SU-DHL-6 (cell line): Measurements from ENCODE around the gene SLC9A9.

ENCODE experiments used
- EZH2phosphoT487 ChIP-seq: fragments of 200-600 bp; sonication (generic), shearing (Covaris generic); conservative IDR thresholded peaks from 2 replicates; pipeline ENCODE4 v1.6.1; 2018; ENCODE audit warnings: mild to moderate bottlenecking, antibody characterized with exemption, low read length, moderate library complexity, mixed read lengths
- TF ChIP-seq, protein P1 (sequence below): fragments of 200-600 bp; sonication (generic); IDR thresholded peaks from one replicate; pipeline ENCODE4 v1.5.1; 2017; ENCODE audit warnings: antibody characterized with exemption, mild to moderate bottlenecking, low read length, moderate library complexity; ENCODE audit not compliant: insufficient read depth, poor library complexity, severe bottlenecking

DNA sequence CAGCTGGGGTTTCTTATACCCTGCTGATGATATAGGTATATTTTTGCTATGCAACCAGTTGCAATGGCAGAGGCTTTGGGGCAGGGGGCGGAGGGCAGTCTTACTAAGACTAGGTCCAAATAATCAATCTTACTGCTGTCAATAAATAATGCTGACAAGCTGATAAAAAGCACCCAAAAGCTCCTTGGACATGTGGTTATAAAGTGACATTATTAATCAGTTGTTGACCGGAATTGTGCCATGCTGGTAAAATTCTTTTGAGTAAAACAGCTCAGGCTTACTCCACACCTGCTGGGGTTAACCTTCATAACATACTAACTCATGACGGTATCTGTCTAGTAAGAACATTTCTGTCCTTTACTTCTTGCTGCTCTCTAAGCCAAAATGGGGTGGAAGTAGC, 626.8 kb downstream of the SLC9A9 start:
- TF ChIP-seq, protein P1, sequence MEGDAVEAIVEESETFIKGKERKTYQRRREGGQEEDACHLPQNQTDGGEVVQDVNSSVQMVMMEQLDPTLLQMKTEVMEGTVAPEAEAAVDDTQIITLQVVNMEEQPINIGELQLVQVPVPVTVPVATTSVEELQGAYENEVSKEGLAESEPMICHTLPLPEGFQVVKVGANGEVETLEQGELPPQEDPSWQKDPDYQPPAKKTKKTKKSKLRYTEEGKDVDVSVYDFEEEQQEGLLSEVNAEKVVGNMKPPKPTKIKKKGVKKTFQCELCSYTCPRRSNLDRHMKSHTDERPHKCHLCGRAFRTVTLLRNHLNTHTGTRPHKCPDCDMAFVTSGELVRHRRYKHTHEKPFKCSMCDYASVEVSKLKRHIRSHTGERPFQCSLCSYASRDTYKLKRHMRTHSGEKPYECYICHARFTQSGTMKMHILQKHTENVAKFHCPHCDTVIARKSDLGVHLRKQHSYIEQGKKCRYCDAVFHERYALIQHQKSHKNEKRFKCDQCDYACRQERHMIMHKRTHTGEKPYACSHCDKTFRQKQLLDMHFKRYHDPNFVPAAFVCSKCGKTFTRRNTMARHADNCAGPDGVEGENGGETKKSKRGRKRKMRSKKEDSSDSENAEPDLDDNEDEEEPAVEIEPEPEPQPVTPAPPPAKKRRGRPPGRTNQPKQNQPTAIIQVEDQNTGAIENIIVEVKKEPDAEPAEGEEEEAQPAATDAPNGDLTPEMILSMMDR = no peak
- no peak for TF ChIP-seq EZH2phosphoT487
